IPS-20b (cell line): ENCODE measurements around the gene RDH16.
"Not testable (repeated sequence)": the region's sequence is repeated elsewhere in the genome, so short reads cannot be mapped to it uniquely, and the experiment has no call there.

ENCODE experiments used
- H3K27ac ChIP-seq: one replicate; pipeline ENCODE4 v1.5.1; 2013; ENCODE audit warnings: low read length
- H3K27me3 ChIP-seq: 2 replicates; pipeline ENCODE4 v1.6.1; 2013; ENCODE audit warnings: mild to moderate bottlenecking, low read length, inconsistent platforms; ENCODE audit not compliant: insufficient read depth
- H3K36me3 ChIP-seq: 2 replicates; pipeline ENCODE4 v1.6.1; 2013; ENCODE audit warnings: low read depth, mild to moderate bottlenecking, inconsistent platforms, low read length, moderate library complexity; ENCODE audit not compliant: insufficient read depth
- H3K4me1 ChIP-seq: 2 replicates; pipeline ENCODE4 v1.6.1; 2013; ENCODE audit warnings: mild to moderate bottlenecking, control low read depth, inconsistent platforms, low read length, moderate library complexity; ENCODE audit not compliant: insufficient read depth
- H3K4me3 ChIP-seq: 2 replicates; pipeline ENCODE4 v1.5.1; 2013; ENCODE audit warnings: mild to moderate bottlenecking, low read length, inconsistent platforms
- H3K9ac ChIP-seq: 2 replicates; pipeline ENCODE4 v1.6.1; 2013; ENCODE audit warnings: low read depth, mild to moderate bottlenecking, inconsistent platforms, low read length, moderate library complexity
- H3K9me3 ChIP-seq: 2 replicates; pipeline ENCODE4 v1.6.1; 2013; ENCODE audit warnings: mild to moderate bottlenecking, low read depth, low read length, inconsistent platforms; ENCODE audit not compliant: insufficient read depth

RDH16 gene

GRCh38 chr12:56930241-56930640 lies 27.2 kb downstream of the RDH16 start:
- Histone ChIP-seq H3K9ac (no peak overlapping the region), H3K36me3 (no peaks in the 10 kb centered on the region), H3K9me3 (no peaks in the 10 kb centered on the region), H3K4me1 (peaks cover 17% of the 10 kb centered on the region; the same call in 1 of the 2 replicates), H3K27ac (no peak overlapping the region), H3K27me3 (no peaks in the 10 kb centered on the region), H3K4me3 (no peak overlapping the region)

DNA sequence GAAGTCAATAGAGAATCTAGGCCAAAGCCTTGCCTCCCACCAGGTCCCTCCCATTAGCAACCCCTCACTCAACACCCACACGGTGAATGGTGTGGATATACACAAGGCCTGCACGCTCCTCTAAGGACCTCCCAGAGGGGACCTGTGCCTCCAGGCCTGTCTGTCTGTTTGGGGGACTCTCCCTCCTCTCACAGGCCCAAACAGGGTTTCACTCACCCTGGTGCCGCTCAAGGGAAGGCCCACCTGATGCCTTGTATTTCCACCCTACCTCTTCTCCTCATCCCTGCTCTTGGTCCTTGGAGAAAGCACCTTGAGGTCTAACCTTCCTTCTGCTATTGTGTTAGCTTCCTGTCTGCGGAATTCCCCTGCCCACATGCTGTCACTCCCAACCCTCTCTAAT lies 27.6 kb downstream of the RDH16 start:
- Histone ChIP-seq H3K4me3 (no peak overlapping the region), H3K36me3 (no peaks in the 10 kb centered on the region), H3K9me3 (no peaks in the 10 kb centered on the region), H3K27me3 (no peaks in the 10 kb centered on the region), H3K27ac (no peak overlapping the region), H3K9ac (no peak overlapping the region), H3K4me1 (peaks cover 17% of the 10 kb centered on the region; the same call in 1 of the 2 replicates)

DNA sequence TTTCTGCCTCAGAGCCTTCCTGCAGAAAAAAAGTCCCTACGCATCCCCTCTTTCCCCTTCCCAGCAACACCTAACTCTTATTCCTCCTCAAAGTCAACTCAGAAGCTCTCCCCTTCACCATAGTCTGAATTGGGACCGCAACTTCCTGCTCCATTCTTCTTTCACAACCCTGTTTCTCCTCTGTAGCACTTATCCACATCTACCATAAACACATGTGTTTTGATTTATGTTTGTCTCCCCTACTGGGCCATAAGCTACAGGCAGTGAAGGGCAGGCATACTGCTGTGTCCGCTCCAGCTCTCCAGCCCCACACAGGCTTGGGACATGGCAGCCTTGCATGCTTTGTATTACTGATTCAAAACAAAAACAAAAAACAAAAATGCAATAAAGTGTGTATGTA lies 29.1 kb downstream of the RDH16 start:
- no peak overlapping the region for H3K9ac ChIP-seq
- H3K4me1 ChIP-seq: peaks cover 17% of the 10 kb centered on the region; the same call in 1 of the 2 replicates
- no peak overlapping the region for H3K27ac ChIP-seq
- no peak overlapping the region; the same call in 1 of the 2 replicates for H3K4me3 ChIP-seq
- H3K9me3 ChIP-seq: no peaks in the 10 kb centered on the region
- H3K36me3 ChIP-seq: no peaks in the 10 kb centered on the region
- H3K27me3 ChIP-seq: no peaks in the 10 kb centered on the region

GRCh38 chr12:56927281-56927680 lies 30.1 kb downstream of the RDH16 start:
- Histone ChIP-seq H3K4me1 (peaks cover 14% of the 10 kb centered on the region; the same call in 1 of the 2 replicates), H3K27me3 (no peaks in the 10 kb centered on the region), H3K9ac (no peak overlapping the region), H3K4me3 (no peak overlapping the region), H3K36me3 (no peaks in the 10 kb centered on the region), H3K27ac (no peak overlapping the region), H3K9me3 (no peaks in the 10 kb centered on the region)

GRCh38 chr12:56922031-56922430 lies 35.4 kb downstream of the RDH16 start:
- Histone ChIP-seq H3K4me3 (no peak overlapping the region), H3K9ac (no peak overlapping the region), H3K36me3 (no peaks in the 10 kb centered on the region), H3K9me3 (no peaks in the 10 kb centered on the region), H3K4me1 (no peaks in the 10 kb centered on the region), H3K27ac (no peak overlapping the region), H3K27me3 (no peaks in the 10 kb centered on the region)

DNA sequence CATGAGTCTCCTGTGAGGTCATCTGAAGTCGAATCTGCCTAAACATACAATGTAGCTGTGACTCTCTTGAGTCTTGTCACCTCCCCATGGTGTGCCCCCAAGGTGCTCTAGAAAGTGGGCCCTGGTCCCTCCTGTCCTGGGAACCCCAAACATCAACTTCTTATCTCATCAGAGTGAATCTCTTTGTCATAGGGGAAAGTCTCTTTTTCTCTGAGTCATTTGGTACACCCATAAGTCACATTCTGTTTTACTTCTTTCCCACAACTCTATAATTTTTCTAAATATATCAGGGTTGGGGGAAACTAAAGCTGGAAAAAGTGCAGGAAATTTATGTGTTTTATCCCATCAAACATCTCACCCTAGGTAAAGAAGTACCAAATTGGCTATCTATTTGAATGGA lies 36.1 kb downstream of the RDH16 start:
- Histone ChIP-seq H3K27ac (no peak overlapping the region), H3K4me3 (no peak overlapping the region), H3K9ac (no peak overlapping the region), H3K9me3 (no peaks in the 10 kb centered on the region), H3K4me1 (no peaks in the 10 kb centered on the region), H3K36me3 (no peaks in the 10 kb centered on the region), H3K27me3 (no peaks in the 10 kb centered on the region)

DNA sequence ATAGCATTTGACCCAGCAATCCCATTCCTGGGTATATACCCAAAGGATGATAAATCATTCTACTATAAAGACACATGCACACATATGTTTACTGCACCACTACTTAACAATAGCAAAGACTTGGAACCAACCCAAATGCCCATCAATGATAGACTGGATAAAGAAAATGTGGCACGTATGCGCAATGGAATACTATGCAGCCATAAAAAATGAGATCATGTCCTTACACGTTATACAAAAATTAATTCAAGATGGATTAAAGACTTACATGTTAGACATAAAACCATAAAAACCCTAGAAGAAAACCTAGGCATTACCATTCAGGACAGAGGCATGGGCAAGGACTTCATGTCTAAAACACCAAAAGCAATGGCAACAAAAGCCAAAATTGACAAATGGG lies 39.3 kb downstream of the RDH16 start:
- not testable (repeated sequence) for H3K36me3 ChIP-seq, H3K27me3 ChIP-seq, H3K9ac ChIP-seq, H3K27ac ChIP-seq, H3K4me3 ChIP-seq, H3K4me1 ChIP-seq, H3K9me3 ChIP-seq

DNA sequence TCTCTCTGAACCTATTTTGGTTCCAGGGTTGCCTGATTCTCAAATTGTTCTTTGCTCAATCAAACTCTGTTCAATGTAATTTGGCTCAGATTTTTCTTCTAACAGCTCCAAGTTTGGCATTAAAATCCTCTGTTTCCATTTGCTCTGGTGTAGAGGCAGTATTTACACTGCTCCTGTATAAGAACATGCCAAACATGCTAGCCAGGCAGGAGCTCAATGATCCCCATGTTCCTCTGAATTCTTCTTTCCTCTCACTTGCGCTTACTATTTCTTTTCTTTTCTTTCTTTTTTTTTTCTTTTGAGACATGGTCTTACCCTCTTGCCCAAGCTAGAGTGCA lies 40.4 kb downstream of the RDH16 start:
- peaks cover 2% of the 10 kb centered on the region; the same call in 1 of the 2 replicates for H3K9me3 ChIP-seq
- H3K4me3 ChIP-seq: no peak overlapping the region
- no peaks in the 10 kb centered on the region for H3K36me3 ChIP-seq
- H3K9ac ChIP-seq: no peak overlapping the region
- no peak overlapping the region for H3K27ac ChIP-seq
- H3K27me3 ChIP-seq: no peaks in the 10 kb centered on the region
- H3K4me1 ChIP-seq: no peaks in the 10 kb centered on the region

GRCh38 chr12:56916296-56916995 lies 41.0 kb downstream of the RDH16 start:
- Histone ChIP-seq H3K27ac (no peak overlapping the region), H3K4me1 (no peaks in the 10 kb centered on the region), H3K9ac (no peak overlapping the region), H3K36me3 (no peaks in the 10 kb centered on the region), H3K4me3 (no peak overlapping the region), H3K27me3 (no peaks in the 10 kb centered on the region), H3K9me3 (peaks cover 7% of the 10 kb centered on the region; the same call in 1 of the 2 replicates)

DNA sequence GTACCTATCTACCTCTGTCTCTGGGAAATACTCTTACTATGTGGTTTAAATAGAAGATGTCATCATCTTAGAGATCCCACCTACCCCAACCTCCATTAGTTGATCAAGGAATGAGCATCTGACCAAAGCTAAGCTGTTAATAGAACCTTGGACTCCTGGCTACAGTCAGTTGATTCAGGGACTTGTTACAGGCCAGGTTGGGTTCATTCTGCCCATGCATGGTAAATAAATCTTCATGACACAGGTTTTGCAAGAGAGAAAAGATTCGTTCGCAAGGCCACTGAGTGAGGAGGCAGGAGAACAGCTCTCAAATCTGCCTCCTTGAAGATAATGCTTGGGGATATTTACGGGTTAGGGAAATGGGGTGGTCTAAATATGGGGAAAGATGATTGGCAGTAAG lies 42.7 kb downstream of the RDH16 start:
- Histone ChIP-seq H3K27me3 (no peaks in the 10 kb centered on the region), H3K9me3 (peaks cover 19% of the 10 kb centered on the region), H3K9ac (no peak overlapping the region), H3K4me3 (no peak overlapping the region), H3K36me3 (no peaks in the 10 kb centered on the region), H3K4me1 (no peaks in the 10 kb centered on the region), H3K27ac (no peak overlapping the region)

GRCh38 chr12:56914256-56914655 lies 43.2 kb downstream of the RDH16 start:
- no peak overlapping the region for H3K9ac ChIP-seq
- H3K4me3 ChIP-seq: no peak overlapping the region
- H3K27me3 ChIP-seq: no peaks in the 10 kb centered on the region

DNA sequence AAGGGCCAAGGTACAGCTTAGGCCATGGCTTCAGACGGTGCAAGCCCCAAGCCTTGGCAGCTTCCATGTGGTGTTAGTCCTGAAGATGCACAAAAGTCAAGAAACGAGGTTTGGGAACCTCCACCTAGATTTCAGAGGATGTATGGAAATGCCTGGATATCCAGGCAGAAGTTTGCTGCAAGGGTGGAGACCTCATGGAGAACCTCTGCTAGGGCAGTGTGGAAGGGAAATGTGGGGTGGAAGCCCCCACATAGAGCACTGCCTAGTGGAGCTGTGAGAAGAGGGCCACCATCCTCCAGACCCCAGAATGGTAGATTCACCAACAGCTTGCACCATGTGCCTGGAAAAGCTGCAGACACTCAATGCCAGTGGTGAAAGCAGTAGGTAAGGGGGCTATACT lies 48.0 kb downstream of the RDH16 start:
- H3K27ac ChIP-seq: not testable (repeated sequence)

More at GRCh38 chr12:56914256-56914655, 43.2 kb downstream of the RDH16 start:
- peaks cover 23% of the 10 kb centered on the region for H3K9me3 ChIP-seq
- no peaks in the 10 kb centered on the region for H3K4me1 ChIP-seq
- no peaks in the 10 kb centered on the region for H3K36me3 ChIP-seq
- H3K27ac ChIP-seq: no peak overlapping the region

More for the DNA sequence above, 48.0 kb downstream of the RDH16 start:
- not testable (repeated sequence) for H3K4me1 ChIP-seq, H3K27me3 ChIP-seq, H3K4me3 ChIP-seq, H3K9ac ChIP-seq, H3K36me3 ChIP-seq
- peaks cover 32% of the 10 kb centered on the region for H3K9me3 ChIP-seq
